HG03103 (cell line): ENCODE measurements around the gene CBX5.
"Not testable (repeated sequence)": the region's sequence is repeated elsewhere in the genome, so short reads cannot be mapped to it uniquely, and the experiment has no call there.

ENCODE experiments used
- ATAC-seq: cut with Tn5 transposase; IDR thresholded peaks from one replicate; pipeline ENCODE4 v1.9.1; 2021; ENCODE audit warnings: low read depth; ENCODE audit not compliant: unreplicated experiment

Gene CBX5

DNA sequence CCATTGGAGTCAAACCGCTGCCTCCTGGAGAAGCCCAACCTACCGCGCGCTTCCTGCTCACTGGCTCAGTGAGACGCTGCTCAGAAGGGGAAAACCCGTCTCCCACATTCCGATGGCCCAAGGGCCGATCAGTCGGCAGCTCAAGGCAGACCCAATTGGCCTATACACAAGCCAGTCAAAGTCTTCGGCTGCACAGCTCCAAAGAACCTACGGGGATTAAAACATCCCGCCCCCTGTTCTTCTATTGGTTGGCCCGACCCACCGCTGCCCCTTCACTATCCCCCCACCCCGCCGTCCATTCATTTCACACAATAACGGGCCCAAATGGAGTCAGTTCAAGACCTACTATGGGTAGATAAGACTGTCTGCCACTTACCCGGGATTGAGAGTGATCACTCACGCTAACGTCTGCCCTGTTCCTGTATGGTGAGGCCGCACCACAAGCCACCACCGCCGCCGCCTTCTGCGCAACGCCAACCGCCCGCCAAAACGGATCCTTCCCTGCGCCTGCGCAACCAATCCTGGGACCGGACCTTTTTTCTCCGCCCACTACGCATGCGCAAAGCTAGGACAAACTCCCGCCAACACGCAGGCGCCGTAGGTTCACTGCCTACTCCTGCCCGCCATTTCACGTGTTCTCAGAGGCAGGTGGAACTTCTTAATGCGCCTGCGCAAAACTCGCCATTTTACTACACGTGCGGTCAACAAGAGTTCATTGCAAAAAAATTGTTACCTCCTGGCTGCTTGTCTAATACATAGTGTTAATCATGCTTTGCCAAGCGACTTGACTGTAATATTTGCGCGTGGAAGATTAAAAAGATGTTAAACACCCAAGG is at the start of gene CBX5:
Gene CBX5, minus strand, starts transcription at position 491 of the 836 bp plus-strand sequence. CDS start 22,472 bp downstream, outside the sequence.
- peak; percentile 52 for ATAC-seq

GRCh38 chr12:54328595-54329337 is 48.8 kb upstream of the CBX5 start:
- ATAC-seq: no peak

DNA sequence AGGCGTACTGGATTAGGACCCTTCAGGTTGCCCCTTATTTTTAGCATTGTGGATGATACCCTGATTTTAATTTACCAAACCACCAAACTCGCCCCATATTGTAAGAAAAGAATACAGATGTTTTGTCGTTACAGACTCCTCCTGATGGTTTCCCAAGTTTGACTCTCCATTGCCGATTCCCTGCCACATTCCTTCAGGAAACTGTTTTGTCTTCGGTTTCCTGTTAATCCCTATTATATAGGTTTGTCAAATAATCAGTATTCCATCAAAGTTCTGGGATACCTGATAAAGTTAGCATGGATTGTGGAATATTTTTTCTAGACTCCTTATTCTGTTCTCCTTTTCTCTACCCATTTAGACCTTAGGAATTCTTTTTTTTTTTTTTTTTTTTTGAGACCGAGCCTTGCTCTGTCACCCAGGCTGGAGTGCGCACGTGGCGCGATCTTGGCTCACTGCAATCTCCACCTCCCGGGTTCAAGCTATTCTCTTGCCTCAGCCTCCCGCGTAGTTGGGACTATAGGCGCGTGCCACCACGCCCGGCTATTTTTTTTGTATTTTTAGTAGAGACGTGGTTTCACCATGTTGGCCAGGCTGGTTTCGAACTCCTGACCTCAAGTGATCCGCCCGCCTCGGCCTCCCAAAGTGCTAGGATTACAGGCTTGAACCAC is 45.7 kb upstream of the CBX5 start:
- ATAC-seq: not testable (repeated sequence)

- ATAC-seq: peak; percentile 96
These were observed 44.9 kb upstream of the CBX5 start, which contains the start of gene COPZ1 for GRCh38 chr12:54324617-54325441. TSS of gene COPZ1 (plus strand) at chr12:54325131. CDS start at chr12:54325164, 33 bp downstream.

GRCh38 chr12:54321363-54321762 is 41.4 kb upstream of the CBX5 start:
- ATAC-seq: no peak

- ATAC-seq: not testable (repeated sequence)
These were observed 32.4 kb upstream of the CBX5 start for GRCh38 chr12:54312309-54312708.

DNA sequence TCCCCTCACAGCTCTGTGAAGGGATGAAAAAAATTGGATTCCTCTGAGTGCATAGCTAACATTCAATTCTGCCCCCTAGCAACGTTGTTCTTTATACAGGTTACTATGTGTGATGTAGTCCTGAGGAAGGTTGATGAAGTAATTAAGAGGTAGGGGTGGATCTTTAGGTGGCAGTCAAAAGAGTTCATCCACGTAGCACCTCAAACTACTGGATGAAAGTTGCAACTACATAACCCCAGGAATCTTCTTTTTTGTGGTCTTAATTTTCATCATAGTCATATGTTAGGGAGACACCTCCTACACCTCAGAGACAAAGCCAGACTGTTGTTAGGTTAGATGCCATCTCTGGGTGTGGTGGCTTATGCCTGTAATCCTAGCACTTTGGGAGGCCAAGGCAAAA is 31.1 kb upstream of the CBX5 start:
- ATAC-seq: no peak

- no peak for ATAC-seq
These were observed 27.2 kb upstream of the CBX5 start for GRCh38 chr12:54306925-54307741.

DNA sequence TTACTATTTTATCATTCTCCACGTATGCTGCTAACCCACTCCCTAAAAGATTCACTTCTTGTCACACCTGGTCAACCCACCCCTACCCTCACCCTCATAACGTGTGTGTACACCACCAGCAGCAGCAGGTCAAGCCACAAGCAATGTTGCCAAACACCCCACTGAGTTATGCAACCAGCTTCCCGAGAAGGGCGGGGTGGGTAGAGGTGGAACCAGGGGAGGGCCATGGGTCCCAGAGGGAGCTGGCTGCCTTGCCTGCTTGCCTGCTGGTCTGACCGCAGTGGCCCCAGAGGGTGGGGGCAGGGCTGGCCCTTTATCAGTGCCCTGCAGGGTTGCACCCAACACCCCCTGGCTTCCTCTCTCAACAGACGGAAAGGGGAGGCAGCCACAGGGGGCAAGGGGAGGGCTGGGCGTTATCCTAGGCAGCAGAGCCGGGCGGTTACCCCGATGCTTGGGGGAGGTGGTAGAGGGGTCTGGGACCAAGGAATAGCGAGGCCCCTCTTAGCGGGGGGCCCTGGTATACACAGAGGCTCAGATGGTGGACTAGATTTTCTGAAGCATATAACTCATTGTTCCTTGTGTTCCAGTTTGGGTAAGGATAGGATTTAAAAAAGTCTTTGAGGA is 24.4 kb upstream of the CBX5 start:
- ATAC-seq: no peak

- no peak for ATAC-seq
These were observed 23.7 kb upstream of the CBX5 start for GRCh38 chr12:54303640-54304039.

DNA sequence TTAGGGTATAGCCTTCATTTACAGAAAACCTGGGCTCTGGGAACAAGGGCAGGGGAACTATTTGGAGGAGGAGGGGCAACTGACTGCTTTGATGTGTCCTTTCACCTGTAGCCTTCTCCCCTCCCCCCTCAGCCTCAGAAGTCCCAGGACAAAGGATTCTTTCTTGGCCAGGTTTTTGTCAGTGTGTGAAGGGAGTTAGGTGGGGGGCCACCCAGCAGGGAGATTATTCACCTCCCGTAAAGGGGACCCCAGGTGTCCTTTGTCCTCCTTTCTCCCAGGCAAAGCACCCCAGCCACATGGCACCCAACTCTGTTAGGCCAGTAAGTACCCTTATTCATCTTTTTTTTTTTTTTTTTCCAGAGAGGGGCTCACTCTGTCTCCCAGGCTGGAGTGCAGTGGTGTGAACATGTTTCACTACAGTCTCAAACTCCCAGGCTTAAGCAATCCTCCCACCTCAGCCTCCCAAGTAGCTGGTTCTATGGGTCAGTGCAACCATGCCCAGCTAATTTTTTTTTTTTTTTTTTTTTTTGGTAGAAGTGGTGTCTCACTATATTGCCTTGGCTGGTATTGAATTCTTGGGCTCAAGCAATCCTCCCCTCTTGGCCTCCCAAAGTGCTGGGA is 21.6 kb upstream of the CBX5 start:
- no peak for ATAC-seq

DNA sequence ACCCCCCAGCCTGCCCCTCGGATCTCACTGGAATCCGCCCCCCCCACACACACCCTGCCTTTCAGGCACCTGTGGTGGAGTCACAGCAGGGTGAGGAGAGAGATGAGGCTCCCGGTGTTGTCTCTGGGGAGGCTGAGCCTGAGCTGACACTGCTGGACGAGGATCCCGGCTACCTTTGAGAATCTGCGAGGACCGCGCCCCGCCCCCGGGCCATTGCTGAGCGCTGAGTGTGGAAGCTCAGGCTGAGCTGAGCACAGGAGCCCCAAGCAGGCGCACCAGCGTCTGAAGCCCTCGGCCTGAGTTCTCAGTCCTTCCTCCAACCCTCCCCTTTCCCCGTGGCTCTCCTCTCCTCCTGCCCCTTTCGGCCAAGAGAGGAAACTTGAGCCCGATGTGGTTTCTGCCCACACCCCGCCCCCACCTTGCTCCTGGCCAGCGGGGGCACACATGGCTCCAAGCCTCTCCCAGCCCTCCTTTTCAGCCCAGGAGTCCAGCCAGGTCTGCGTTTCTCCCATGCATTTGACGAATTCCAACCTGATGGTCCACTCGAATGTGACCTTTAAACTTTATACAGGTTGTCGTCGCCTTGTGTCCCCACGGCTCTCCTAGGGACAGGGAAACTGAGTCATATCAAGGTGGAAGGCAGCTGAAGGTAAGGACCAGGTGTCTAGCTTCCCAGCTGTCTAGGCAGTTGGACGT is 21.0 kb upstream of the CBX5 start, which contains the start of gene NFE2:
Gene NFE2, minus strand, starts transcription at position 284 of the 696 bp plus-strand sequence. CDS start 5,767 bp downstream, outside the sequence.
- ATAC-seq: no peak

- no peak for ATAC-seq
These were observed 20.4 kb upstream of the CBX5 start for GRCh38 chr12:54300225-54300731.

GRCh38 chr12:54299515-54300224 is 19.7 kb upstream of the CBX5 start:
- ATAC-seq: no peak

- no peak for ATAC-seq
These were observed 19.0 kb upstream of the CBX5 start for GRCh38 chr12:54298904-54299303.

DNA sequence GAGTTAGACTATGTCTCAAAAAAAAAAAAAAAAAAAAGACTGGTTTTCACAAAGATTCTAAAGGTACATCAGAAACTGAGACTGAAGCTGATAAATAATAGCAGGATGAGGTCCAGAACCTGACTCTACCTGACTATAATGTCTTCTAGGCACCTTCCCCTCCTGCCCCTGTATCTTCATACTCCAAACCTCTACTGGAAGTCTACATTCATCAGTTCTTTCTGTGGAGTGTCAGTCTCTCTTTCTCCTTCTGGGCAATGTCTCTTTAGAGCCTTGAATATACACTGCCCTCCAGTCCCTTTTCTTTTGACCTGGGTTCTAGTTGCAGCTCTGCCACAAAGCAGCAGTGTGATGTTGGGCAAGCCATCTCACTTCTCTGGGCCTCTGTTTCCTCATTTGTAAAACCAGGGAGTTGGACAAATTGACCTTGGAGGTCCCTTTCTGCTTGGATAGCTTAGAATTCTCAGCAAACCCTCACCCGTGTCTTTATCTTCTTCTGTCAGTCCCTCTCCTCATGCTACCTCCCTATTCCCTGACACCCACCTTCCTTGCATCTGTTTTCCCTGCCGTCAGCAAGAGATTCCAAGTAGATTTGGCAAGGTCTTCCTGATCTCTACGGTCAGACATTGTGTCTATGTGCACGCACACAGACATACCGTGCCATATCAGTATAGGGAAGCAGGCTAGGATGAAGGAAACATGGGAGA is 16.6 kb upstream of the CBX5 start:
- ATAC-seq: no peak
